Ureter (tissue), 1 donor: Measurements from ENCODE around the gene WDR82. TPM values are rescaled to one million over a fixed set of nuclear protein-coding genes. Genes with fewer than 3 reads are reported as not detected.

Source experiments
- DNase-seq: peaks from one replicate; pipeline ENCODE4 v3.0.0-alpha.2; 2020; ENCODE audit warnings: low spot score
- total RNA-seq: library from RNA; stranded (reverse); gene quantifications from one replicate; pipeline ENCODE4 v1.2.4, GENCODE V29; 2023
- donor health status: DM: yes; HTN: yes; CAD: no.

WDR82 gene
- total RNA-seq, 1 donor from 2014 or later = 81.6 TPM

- no peak for DNase-seq
These were observed 20.5 kb downstream of the WDR82 start for GRCh38 chr3:52257911-52258310.

- DNase-seq = no peak
These were observed 21.8 kb downstream of the WDR82 start for GRCh38 chr3:52256622-52257021.

DNA sequence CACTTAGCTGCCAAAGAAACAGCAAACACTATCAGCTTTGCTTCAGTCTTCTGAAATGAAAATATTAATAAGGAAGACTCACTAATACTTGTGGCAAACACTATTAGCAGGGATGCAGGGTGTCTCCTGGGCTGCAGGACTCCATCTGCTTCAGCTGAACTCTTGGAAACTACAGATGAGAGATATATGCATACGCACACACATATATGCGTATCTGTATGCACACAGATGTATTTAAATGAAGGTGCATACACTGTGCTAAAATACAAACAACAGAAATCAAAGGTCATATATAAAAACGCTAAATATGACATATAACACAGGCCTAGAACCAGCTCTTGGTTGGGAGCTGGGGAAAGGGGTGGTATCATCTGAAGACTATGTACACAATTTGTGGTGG, 22.3 kb downstream of the WDR82 start:
- no peak for DNase-seq

DNA sequence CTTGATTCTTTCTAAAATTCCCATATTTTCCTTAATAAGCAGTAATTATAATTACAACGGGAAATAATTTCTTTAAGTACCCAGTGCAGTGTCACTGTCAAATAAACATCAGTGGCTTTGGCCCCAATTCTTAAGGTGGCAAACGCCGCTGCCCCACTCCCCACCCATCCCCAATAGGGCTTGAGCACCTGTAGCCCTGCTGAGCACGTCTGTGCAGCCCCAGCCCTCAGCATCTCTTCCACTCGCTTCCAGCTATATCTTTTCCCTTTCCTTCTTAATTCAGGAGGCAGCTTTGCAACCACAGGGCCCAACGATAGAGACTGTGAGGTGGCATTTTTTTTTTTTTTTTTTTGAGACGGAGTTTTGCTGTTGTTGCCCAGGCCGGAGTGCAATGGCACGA, 23.8 kb downstream of the WDR82 start:
- no peak for DNase-seq

DNA sequence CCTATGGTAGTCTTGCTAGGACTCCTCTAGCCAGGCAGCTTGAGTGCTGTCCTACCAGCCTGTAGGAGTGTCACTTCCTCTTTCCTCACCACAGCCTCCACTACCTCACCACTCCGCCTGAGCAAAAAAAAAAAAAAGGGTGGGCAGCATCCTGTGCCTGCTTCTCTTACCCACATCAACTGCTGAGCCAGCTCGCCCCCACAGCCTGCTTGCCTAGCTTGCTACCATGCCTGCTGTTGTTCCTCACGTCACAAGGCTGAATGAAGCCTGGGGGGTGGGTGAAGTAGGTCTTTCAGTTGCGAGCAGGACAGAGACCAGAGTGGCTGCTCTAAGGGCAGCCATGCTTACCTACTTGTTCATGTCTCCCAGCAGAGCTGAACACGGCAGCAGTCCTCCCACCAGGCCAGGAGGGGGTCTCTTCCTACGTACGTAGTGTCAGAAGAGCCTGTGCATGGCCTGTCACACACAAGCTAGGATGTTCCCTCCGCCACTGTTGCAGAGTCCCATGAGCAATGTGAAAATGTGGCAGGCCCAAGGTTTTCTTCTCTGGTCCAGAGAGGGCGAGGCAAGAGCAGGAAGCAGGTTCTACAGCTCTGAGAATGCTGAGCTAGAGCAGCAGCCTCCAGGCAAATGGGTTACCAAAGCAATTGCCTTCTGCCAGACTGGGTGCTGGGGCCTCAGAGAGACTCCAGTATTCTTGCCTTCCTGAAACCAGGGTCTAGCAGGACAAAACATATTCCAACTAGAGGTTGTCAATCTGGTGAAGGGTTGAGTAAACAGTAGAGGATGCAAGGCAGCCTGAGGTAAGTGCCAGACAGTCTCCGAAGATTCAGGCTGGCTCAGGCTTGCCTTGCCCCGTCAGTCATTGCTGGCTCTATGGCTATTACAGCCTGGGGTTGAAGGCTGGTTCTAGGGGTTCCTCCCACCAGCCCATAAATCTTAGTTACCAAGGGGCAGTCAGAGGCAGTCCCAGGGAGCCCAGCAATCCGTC, 24.8 kb downstream of the WDR82 start:
- DNase-seq = peak; percentile 56

- DNase-seq = no peak
These were observed 28.3 kb downstream of the WDR82 start for GRCh38 chr3:52250122-52250521.

DNA sequence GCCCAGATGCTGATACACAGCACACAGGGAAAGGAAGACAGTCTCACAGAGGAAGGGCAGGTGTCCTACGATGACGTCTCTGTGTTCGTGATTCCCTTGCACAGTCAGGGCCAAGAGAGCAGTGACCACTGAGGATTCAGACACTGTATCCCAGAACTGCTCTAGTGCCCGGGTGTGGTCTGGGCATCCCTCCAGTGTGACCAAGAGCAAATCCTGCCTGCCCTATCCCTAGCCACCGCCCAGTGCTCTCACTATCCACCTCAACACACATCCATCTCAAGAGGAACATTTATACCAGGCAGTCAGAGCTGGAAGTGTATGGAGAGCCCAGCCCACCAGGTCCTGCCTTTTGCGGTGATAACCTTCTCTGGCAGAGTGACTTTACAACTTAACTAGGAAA, 28.8 kb downstream of the WDR82 start:
- no peak for DNase-seq

- DNase-seq = no peak
These were observed 29.5 kb downstream of the WDR82 start for GRCh38 chr3:52248816-52249547.

GRCh38 chr3:52248165-52248541, 30.3 kb downstream of the WDR82 start:
- no peak for DNase-seq

GRCh38 chr3:52247409-52248164, 30.9 kb downstream of the WDR82 start:
- no peak for DNase-seq

DNA sequence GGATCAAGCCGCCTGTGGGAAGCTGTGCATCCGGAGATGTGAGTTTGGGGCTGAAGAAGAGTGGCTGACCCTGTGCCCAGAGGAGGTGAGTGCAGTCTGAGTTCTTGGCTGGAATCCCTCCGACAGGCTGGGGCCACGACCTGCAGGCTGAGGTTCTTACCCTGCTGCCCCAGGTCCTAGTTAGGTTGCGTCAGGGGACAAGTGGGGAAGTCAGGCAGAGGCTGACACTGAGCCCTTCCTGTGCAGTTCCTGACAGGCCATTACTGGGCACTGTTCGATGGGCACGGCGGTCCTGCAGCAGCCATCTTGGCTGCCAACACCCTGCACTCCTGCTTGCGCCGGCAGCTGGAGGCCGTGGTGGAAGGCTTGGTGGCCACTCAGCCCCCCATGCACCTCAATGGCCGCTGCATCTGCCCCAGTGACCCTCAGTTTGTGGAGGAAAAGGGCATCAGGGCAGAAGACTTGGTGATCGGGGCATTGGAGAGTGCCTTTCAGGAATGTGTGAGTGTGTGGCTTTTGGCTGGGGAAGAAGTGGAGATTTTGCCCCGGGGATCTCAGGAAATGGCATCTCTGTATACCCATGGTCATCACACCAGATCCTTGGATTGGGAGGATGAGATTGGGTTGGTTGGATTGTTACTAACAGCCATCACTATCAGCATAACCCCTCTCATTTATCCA, 31.6 kb downstream of the WDR82 start:
- DNase-seq = peak; percentile 44

DNA sequence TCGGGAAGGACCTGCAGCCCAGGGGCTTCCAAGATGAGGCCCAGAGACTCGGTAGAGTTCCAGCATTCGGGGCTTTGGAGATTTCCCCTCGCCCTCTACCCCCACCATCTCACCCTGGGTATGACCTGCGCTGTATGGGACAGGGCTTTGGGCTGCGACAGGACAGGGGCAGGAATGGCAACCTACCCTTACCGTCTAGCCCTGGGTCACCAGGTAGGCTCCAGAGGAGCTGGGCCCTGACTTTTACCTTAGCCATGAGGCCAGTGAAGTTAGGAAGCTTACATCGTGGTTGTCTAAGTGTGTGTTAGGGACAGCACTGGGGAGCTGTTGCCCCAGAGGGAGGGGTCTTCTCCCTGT, 32.2 kb downstream of the WDR82 start:
- DNase-seq = no peak

GRCh38 chr3:52245322-52246263, 32.9 kb downstream of the WDR82 start, which contains the start of gene PPM1M:
TSS of gene PPM1M (plus strand) at chr3:52245759. CDS start at chr3:52245825, 66 bp downstream.
- peak; percentile 59 for DNase-seq

GRCh38 chr3:52243791-52244628, 34.4 kb downstream of the WDR82 start:
- DNase-seq = peak; percentile 48

GRCh38 chr3:52242039-52242438, 36.4 kb downstream of the WDR82 start:
- no peak for DNase-seq

DNA sequence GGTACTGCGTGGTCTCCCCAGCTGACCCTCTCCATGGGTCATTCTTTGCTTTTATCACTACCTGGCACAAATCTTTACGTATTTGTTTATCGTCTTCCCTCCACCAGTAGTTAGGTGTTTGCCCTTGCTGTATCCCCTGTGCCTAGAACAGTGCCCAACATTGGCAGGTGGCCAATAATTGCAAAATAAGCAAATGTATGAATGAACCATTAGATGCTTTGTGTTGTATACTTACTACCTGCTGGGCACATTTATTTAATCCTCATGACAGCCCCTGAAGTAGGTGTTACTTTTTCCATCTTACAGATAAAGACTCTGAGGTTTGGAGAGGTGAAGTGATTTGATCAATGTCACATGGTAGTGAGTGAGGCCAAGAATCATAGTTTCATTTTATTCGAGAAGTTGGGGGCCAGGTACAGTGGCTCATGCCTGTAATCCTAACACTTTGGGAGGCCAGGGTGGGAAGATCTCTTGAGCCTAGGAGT, 37.5 kb downstream of the WDR82 start:
- DNase-seq = no peak

GRCh38 chr3:52240059-52240885, 38.2 kb downstream of the WDR82 start:
- peak; percentile 70 for DNase-seq
